Measurements from ENCODE around the gene PIK3C2A. TPM values are rescaled to one million over a fixed set of nuclear protein-coding genes. Genes with fewer than 3 reads are reported as not detected.

The PIK3C2A gene
- polyA plus RNA-seq, 3 donors, result 5.3 to 9.3 (median 6.0) TPM

GRCh38 chr11:17230867-17231851, 23.4 kb upstream of the PIK3C2A start:
- intact Hi-C loops (cut with micrococcal nuclease), result loop anchor here (10.0 kb wide), 2 partner anchors 124 to 274 kb away; partner anchors contain the start of gene NCR3LG1 (in 1 of the 2)
- Histone ChIP-seq H2AFZ (ENCODE audit: insufficient read depth, low read depth, low read length, poor library complexity, severe bottlenecking) (peak overlapping the region; percentile 54), H3K9me3 (replicated peaks in 1 of 2; ENCODE audit: control insufficient read depth in 1 of 2, insufficient read depth in 1 of 2, low read length in 2 of 2) (no peaks in the 10 kb centered on the region), H3K9ac (ENCODE audit: insufficient read depth, low read length, poor library complexity, severe bottlenecking) (no peak overlapping the region), H3K4me2 (replicated peaks; ENCODE audit: extremely low read depth, low read length, poor library complexity, severe bottlenecking) (no peak overlapping the region), H3K4me3 (replicated peaks in 1 of 3; ENCODE audit: low read depth in 2 of 3, low read length in 3 of 3) (peak overlapping the region in 1 of 3 experiments; percentile 43), H3K27me3 (ENCODE audit: control insufficient read depth in 2 of 2, insufficient read depth in 2 of 2, low read length in 2 of 2) (peaks cover 0 to 2% of the 10 kb centered on the region in 2 donors), H3K36me3 (replicated peaks in 1 of 2; ENCODE audit: control insufficient read depth in 1 of 2, insufficient read depth in 2 of 2, low read length in 2 of 2) (no peaks in the 10 kb centered on the region), H4K20me1 (ENCODE audit: insufficient read depth, low read length) (no peaks in the 10 kb centered on the region), H3K4me1 (ENCODE audit: control insufficient read depth in 1 of 2, insufficient read depth in 2 of 2, low read length in 2 of 2) (peaks cover 7 to 15% of the 10 kb centered on the region in 2 donors), H3K79me2 (ENCODE audit: insufficient read depth, low read length) (no peaks in the 10 kb centered on the region), H3K27ac (ENCODE audit: low read depth in 1 of 2, low read length in 2 of 2) (no peak overlapping the region)
- TF ChIP-seq CTCF (IDR thresholded peaks at IDR 0.05), result no peak
- Mint-ChIP-seq H3K36me3 (no peaks in the 10 kb centered on the region), H3K4me1 (peaks cover 12% of the 10 kb centered on the region), H3K9me3 (no peaks in the 10 kb centered on the region), H3K4me3 (no peak overlapping the region), H3K27me3 (ENCODE audit: low read depth in 3 of 3) (peaks cover 2 to 8% (median 3%) of the 10 kb centered on the region in 3 donors), H3K27ac (peak overlapping the region in 1 of 7 donors; percentile 15)
- DNase-seq, result peak; percentile 35 to 52 (median 48)
- 0% methylated on average over 1 of the region's 3 CpGs for WGBS (ENCODE audit: insufficient coverage)

- H3K27ac Mint-ChIP-seq, result no peak overlapping the region
These were observed 21.8 kb upstream of the PIK3C2A start for GRCh38 chr11:17229481-17230152.

More at GRCh38 chr11:17229481-17230152, 21.8 kb upstream of the PIK3C2A start:
- Histone ChIP-seq H3K9me3 (replicated peaks in 1 of 2; ENCODE audit: control insufficient read depth in 1 of 2, insufficient read depth in 1 of 2, low read length in 2 of 2) (no peaks in the 10 kb centered on the region), H2AFZ (ENCODE audit: insufficient read depth, low read depth, low read length, poor library complexity, severe bottlenecking) (no peak overlapping the region), H3K27me3 (ENCODE audit: control insufficient read depth in 2 of 2, insufficient read depth in 2 of 2, low read length in 2 of 2) (no peaks in the 10 kb centered on the region), H3K79me2 (ENCODE audit: insufficient read depth, low read length) (no peaks in the 10 kb centered on the region), H3K4me3 (replicated peaks in 1 of 3; ENCODE audit: low read depth in 2 of 3, low read length in 3 of 3) (no peak overlapping the region), H3K4me1 (ENCODE audit: control insufficient read depth in 1 of 2, insufficient read depth in 2 of 2, low read length in 2 of 2) (peaks cover 7 to 15% of the 10 kb centered on the region in 2 donors), H3K9ac (ENCODE audit: insufficient read depth, low read length, poor library complexity, severe bottlenecking) (no peak overlapping the region), H3K36me3 (replicated peaks in 1 of 2; ENCODE audit: control insufficient read depth in 1 of 2, insufficient read depth in 2 of 2, low read length in 2 of 2) (no peaks in the 10 kb centered on the region), H3K4me2 (replicated peaks; ENCODE audit: extremely low read depth, low read length, poor library complexity, severe bottlenecking) (no peak overlapping the region), H4K20me1 (ENCODE audit: insufficient read depth, low read length) (no peaks in the 10 kb centered on the region), H3K27ac (ENCODE audit: low read depth in 1 of 2, low read length in 2 of 2) (no peak overlapping the region)
- H3K4me1 Mint-ChIP-seq, result peaks cover 12% of the 10 kb centered on the region
- WGBS (ENCODE audit: insufficient coverage), result 67% methylated on average over 6 of the region's 7 CpGs
- H3K36me3 Mint-ChIP-seq, result no peaks in the 10 kb centered on the region
- no peaks in the 10 kb centered on the region for H3K9me3 Mint-ChIP-seq
- H3K4me3 Mint-ChIP-seq, result no peak overlapping the region
- H3K27me3 Mint-ChIP-seq (ENCODE audit: low read depth in 3 of 3), result peaks cover 2 to 8% (median 4%) of the 10 kb centered on the region in 3 donors
- DNase-seq, result no peak
- intact Hi-C loops (cut with micrococcal nuclease), result loop anchor here (5.0 to 10.0 kb wide), 3 partner anchors 125 to 275 kb away; partner anchors contain the start of gene NCR3LG1 (in 1 of the 2)
- TF ChIP-seq CTCF (IDR thresholded peaks at IDR 0.05), result no peak
